ENCODE results near the gene OLFML2A.

DNA sequence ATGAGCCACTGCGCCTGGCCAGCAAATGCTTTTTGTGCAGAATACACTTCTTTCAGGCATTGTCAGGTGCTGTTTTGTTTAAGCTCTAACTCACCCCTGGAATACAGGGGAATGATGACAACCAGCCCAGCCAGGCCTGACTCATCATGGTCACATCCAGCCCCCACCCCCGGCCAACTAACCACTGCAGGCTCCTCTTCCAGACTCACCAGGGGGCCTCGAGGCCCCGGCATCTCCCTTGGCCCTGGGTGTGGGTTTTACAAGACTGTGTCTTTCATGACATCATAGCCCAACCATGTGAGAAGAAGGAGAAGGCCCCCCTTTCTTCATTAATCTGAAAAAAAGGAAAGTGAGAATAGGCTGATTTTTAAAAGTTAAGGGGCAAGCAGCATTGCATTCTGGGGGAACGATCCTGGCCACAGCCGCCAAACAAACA is 35.5 kb downstream of the OLFML2A start:
- TF ChIP-seq, protein P1, sequence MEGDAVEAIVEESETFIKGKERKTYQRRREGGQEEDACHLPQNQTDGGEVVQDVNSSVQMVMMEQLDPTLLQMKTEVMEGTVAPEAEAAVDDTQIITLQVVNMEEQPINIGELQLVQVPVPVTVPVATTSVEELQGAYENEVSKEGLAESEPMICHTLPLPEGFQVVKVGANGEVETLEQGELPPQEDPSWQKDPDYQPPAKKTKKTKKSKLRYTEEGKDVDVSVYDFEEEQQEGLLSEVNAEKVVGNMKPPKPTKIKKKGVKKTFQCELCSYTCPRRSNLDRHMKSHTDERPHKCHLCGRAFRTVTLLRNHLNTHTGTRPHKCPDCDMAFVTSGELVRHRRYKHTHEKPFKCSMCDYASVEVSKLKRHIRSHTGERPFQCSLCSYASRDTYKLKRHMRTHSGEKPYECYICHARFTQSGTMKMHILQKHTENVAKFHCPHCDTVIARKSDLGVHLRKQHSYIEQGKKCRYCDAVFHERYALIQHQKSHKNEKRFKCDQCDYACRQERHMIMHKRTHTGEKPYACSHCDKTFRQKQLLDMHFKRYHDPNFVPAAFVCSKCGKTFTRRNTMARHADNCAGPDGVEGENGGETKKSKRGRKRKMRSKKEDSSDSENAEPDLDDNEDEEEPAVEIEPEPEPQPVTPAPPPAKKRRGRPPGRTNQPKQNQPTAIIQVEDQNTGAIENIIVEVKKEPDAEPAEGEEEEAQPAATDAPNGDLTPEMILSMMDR (IDR thresholded peaks at IDR 0.05), result no peak
- no peak for TF ChIP-seq POLR2A (IDR thresholded peaks at IDR 0.05)

Data from thyroid gland (tissue), 4 donors.